ENCODE results near the gene NOL9.
"Not testable (repeated sequence)": the region's sequence is repeated elsewhere in the genome, so short reads cannot be mapped to it uniquely, and the experiment has no call there.

The NOL9 gene

GRCh38 chr1:6570987-6571386, 16.7 kb upstream of the NOL9 start:
- no peak for FAIRE-seq
- DNase-seq (ENCODE audit: insufficient read length, low spot score): no peak
- no peak for TF ChIP-seq POLR2A (IDR thresholded peaks at IDR 0.05; ENCODE audit: low read depth, low read length)

GRCh38 chr1:6570100-6570499, 15.8 kb upstream of the NOL9 start:
- no peak for TF ChIP-seq POLR2A (IDR thresholded peaks at IDR 0.05; ENCODE audit: low read depth, low read length)
- no peak for FAIRE-seq

GRCh38 chr1:6569033-6569432, 14.7 kb upstream of the NOL9 start:
- no peak for DNase-seq (ENCODE audit: insufficient read length, low spot score)
- FAIRE-seq: no peak
- TF ChIP-seq POLR2A (IDR thresholded peaks at IDR 0.05; ENCODE audit: low read depth, low read length): no peak

More at GRCh38 chr1:6570100-6570499, 15.8 kb upstream of the NOL9 start:
- DNase-seq (ENCODE audit: insufficient read length, low spot score): no peak

GRCh38 chr1:6560267-6560666, 6.0 kb upstream of the NOL9 start:
- no peak for DNase-seq (ENCODE audit: insufficient read length, low spot score)
- no peak for TF ChIP-seq POLR2A (IDR thresholded peaks at IDR 0.05; ENCODE audit: low read depth, low read length)

GRCh38 chr1:6559161-6559560, 4.8 kb upstream of the NOL9 start:
- FAIRE-seq; DNase-seq (ENCODE audit: insufficient read length, low spot score): not testable (repeated sequence)

More at GRCh38 chr1:6560267-6560666, 6.0 kb upstream of the NOL9 start:
- FAIRE-seq: no peak

- FAIRE-seq (no peak), DNase-seq (ENCODE audit: insufficient read length, low spot score) (no peak)
- no peak for TF ChIP-seq POLR2A (IDR thresholded peaks at IDR 0.05; ENCODE audit: low read depth, low read length)
Measured at GRCh38 chr1:6557597-6557996, 3.3 kb upstream of the NOL9 start.

GRCh38 chr1:6554907-6555778, 830 bp upstream of the NOL9 start, which contains the start of gene TAS1R1:
TSS of gene TAS1R1 (plus strand) at chr1:6555307. CDS start at chr1:6555374, 67 bp downstream.
- no peak for TF ChIP-seq POLR2A (IDR thresholded peaks at IDR 0.05; ENCODE audit: low read depth, low read length)
- DNase-seq (ENCODE audit: insufficient read length, low spot score): no peak
- FAIRE-seq: no peak

- DNase-seq (ENCODE audit: insufficient read length, low spot score): no peak
- no peak for FAIRE-seq
- no peak for TF ChIP-seq POLR2A (IDR thresholded peaks at IDR 0.05; ENCODE audit: low read depth, low read length)
Measured at GRCh38 chr1:6547301-6547700, 7.0 kb downstream of the NOL9 start.

GRCh38 chr1:6546326-6546725, 8.0 kb downstream of the NOL9 start:
- no peak for TF ChIP-seq POLR2A (IDR thresholded peaks at IDR 0.05; ENCODE audit: low read depth, low read length)
- FAIRE-seq: no peak
- no peak for DNase-seq (ENCODE audit: insufficient read length, low spot score)

- DNase-seq (ENCODE audit: insufficient read length, low spot score): no peak
- TF ChIP-seq POLR2A (IDR thresholded peaks at IDR 0.05; ENCODE audit: low read depth, low read length): no peak
- peak; percentile 86 for FAIRE-seq
Measured at GRCh38 chr1:6545276-6546112, 8.8 kb downstream of the NOL9 start.

GRCh38 chr1:6544831-6545230, 9.5 kb downstream of the NOL9 start:
- peak; percentile 89 for FAIRE-seq
- DNase-seq (ENCODE audit: insufficient read length, low spot score): peak; percentile 47
- no peak for TF ChIP-seq POLR2A (IDR thresholded peaks at IDR 0.05; ENCODE audit: low read depth, low read length)

GRCh38 chr1:6538956-6539355, 15.4 kb downstream of the NOL9 start:
- FAIRE-seq (no peak), DNase-seq (ENCODE audit: insufficient read length, low spot score) (no peak)
- TF ChIP-seq POLR2A (IDR thresholded peaks at IDR 0.05; ENCODE audit: low read depth, low read length): no peak

- DNase-seq (ENCODE audit: insufficient read length, low spot score) (no peak), FAIRE-seq (no peak)
- TF ChIP-seq POLR2A (IDR thresholded peaks at IDR 0.05; ENCODE audit: low read depth, low read length): no peak
Measured at GRCh38 chr1:6536291-6536690, 18.0 kb downstream of the NOL9 start.

- TF ChIP-seq POLR2A (IDR thresholded peaks at IDR 0.05; ENCODE audit: low read depth, low read length): no peak
- no peak for FAIRE-seq
- no peak for DNase-seq (ENCODE audit: insufficient read length, low spot score)
Measured at GRCh38 chr1:6535214-6535613, 19.1 kb downstream of the NOL9 start.

Data from H54 (cell line).